ENCODE data around the gene ZCCHC24.
"Not testable (repeated sequence)": the region's sequence is repeated elsewhere in the genome, so short reads cannot be mapped to it uniquely, and the experiment has no call there.

Gene ZCCHC24

DNA sequence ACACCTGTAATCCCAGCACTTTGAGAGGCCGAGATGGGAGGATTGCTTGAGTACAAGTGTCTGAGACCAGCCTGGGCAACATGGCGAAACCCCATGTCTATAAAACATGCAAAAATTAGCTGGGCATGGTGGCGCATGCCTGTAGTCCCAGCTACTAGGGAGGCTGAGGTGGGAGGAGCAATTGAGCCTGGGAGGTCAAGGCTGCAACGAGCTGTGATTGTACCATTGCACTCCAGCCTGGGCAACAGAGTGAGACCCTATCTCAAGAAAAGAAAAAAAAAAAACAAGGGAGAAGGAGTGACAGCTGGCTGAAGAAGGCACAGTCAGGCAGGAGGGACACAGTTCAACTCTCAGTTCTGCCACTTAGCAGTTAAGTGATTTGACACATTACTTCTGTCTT, 26.4 kb upstream of the ZCCHC24 start:
- DNase-seq: no peak

DNA sequence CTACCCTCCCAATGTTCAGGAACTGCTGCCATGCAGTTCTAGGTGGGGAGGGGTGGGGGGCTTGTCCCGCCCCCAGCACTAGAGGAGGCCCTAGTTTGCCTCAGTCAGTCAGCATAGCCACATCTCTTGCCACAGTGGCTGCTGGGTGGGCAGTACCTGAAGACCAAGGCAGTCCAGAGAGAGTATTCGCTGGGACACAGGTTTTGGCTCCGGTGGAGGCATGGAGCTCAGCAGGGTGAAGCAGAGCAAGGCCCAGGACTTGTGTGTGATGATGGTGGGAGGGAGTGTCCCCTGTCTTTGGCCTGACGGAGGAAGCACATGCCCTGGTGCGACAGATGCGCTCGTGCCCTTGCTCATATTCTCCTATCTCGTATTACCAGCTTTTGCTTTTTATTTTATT, 24.7 kb upstream of the ZCCHC24 start:
- DNase-seq: no peak

GRCh38 chr10:79468841-79469585, 23.6 kb upstream of the ZCCHC24 start:
- DNase-seq: no peak

DNA sequence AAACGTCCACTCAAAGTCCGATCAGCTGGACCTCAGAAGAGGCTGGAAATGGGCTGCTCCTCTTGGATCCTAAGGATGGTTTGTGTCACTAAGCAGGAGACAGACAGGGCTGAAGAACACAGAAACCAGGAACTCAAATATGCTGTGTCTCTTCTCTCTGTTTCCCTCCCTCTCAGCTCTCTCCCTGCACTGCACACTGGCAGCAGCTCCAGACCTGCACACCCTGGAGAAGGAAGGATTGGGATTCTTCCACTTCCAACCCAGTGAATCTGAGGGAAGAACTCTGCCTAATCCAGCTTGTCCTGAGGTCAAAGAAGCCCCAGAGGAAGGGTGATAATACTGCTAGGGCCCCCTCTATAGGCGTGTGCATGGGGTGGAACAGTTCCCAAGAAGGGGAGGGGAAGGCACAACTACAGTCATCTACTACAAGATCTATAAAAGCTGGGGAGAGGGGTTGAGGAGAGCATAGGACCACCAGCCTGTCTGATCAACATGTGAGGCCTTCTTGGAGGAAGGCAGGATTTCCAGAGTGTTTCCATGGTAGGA, 22.7 kb upstream of the ZCCHC24 start:
- DNase-seq: no peak

DNA sequence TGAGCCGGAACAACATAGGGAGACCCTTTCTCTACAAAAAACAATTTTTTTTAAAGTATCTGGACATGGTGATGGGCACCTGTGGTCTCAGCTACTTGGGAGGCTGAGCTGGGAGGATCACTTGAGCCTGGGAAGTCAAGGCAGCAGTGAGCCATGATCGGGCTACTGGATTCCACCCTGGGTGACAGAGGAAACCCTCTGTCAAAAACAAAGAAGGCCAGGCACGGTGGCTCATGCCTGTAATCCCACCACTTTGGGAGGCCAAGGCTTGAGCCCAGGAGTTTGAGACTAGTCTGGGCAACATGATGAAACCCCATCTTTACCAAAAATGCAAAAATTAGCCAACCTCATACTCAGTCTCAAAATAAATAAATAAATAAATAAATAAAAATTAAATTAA, 19.9 kb upstream of the ZCCHC24 start:
- DNase-seq: no peak

- DNase-seq: no peak
These were observed 18.4 kb upstream of the ZCCHC24 start for GRCh38 chr10:79463578-79464496.

DNA sequence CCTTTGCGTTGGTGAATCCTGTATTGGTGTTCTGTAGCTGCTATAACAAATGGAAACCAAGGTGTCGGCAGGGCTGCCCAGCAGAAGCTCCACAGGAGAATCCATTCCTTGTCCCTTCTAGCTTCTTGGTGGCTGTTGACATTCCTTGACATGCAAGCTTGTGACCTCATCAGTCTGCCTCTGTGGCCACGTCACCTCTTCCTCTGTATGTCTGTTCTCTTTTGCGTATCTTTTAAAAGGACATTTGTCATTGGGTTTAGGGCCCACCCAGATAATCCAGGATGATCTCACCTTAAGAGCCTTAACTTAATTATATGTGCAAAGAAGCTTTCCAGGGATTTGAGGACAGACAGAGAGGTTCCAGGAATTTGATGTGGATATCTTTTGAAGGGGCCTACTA, 15.3 kb upstream of the ZCCHC24 start:
- DNase-seq: no peak

GRCh38 chr10:79459243-79459642, 13.8 kb upstream of the ZCCHC24 start:
- DNase-seq: no peak

DNA sequence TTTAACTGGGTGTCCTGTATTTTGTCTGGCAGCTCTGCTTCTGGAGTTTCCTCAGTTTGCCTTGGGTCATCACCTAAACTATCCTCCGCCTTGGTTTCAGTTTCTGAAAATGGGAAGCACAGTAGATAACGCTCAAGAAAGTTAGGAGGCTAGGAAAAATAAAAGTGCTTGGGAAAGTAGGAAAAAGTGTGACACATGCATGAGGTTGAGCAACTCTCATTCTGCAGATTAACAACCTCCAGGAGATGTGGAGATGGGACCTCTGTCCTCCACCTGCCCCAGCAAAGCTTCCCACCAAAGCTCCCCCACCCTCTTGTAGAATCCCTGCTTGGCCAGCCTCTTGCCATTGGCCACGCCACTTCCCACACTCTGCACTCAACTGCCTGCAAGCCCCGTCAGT, 13.1 kb upstream of the ZCCHC24 start:
- no peak for DNase-seq

DNA sequence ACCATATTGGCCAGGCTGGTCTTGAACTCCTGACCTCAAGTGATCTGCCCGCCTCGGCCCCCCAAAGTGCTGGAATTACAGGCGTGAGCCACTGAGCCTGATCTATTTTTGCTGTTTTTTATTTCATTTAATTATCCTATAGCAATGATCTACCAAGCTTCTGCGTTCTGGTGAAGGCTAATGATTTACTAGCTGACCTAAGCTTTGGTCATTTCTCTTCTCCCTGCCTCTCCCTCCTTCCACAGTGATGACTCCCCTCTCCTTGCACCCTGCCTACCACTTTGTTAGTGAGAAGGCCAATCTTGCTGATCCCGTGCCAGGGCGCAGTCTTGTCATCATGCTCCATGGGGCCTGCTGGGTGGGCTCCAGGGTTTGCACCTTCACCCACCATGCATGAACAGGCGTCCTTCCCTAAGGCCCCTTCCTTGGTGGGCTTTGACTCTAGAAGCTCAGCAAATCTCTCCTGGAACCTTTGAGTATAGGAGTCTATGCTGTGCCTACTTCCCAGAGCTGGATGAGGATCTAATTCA, 11.9 kb upstream of the ZCCHC24 start:
- DNase-seq: no peak

DNA sequence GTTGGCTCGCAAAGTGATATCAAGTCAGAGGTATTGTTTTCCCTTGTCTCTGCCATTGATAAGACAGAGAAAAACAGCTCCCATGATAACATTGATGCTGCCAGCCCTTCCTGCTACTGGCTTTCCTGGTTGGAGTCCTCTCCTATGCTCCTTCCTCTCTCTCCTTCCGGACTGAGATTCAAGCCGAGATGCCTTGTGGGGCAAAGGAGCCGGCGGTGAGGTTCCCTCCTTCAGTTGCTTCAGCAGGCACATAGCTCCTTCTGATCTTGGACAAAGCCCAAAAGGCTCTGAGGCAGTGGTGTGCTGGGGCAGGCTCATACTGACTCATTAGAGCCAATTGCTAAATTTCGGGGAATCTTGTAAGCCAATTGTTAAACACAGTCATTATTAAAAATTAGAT, 8.8 kb upstream of the ZCCHC24 start:
- DNase-seq: no peak

DNA sequence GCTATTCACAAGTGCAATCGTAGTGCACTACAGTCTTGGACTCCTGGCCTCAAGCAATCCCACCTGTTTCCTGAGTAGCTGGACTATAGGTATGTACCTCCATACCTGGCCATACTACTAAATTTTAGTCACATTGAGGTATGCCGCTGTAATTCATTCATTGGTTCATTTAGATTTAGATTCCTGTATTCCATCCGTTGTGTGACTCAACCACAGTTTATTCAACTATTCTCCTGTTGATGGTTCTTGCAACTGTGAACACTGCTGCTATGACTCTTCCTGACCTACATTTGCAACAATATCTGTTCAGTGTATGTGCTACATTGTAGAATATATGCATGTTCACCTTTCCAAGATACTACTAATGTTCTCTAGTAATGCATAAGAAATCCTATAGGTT, 8.0 kb upstream of the ZCCHC24 start:
- no peak for DNase-seq

- DNase-seq: no peak
These were observed 6.8 kb upstream of the ZCCHC24 start for GRCh38 chr10:79452174-79452611.

DNA sequence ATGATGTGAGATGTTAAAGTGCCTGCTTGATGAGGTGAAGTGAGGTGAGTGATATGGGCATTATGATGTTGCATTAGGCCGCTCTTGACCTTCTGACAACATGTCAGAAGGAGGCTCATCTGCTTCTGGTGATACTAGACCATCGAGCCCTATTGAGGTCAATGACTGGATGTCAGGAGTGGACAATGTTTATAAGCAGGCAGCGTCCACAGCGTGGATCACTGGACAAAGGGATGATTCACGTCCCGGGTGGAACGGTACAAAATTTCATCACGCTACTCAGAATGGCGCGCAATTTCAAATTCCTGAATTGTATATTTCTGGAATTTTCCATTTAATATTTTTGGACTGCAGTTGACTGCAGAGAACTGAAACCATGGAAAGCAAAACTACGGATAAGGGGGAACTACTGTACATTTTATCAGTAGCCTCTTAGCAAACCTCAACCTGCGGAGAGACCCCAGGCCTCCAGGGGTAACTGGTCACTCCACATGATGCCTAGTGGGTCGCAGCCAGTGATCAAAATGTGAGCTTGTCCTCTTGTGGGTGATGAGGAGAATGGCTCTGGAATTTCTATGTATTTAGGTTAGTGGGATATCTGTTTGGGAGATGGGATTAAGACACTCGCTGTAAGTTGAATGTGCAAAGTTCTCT, 5.7 kb upstream of the ZCCHC24 start:
- no peak for DNase-seq

GRCh38 chr10:79449181-79450146, 4.0 kb upstream of the ZCCHC24 start:
- no peak for DNase-seq

GRCh38 chr10:79448732-79449049, 3.3 kb upstream of the ZCCHC24 start:
- DNase-seq: no peak

DNA sequence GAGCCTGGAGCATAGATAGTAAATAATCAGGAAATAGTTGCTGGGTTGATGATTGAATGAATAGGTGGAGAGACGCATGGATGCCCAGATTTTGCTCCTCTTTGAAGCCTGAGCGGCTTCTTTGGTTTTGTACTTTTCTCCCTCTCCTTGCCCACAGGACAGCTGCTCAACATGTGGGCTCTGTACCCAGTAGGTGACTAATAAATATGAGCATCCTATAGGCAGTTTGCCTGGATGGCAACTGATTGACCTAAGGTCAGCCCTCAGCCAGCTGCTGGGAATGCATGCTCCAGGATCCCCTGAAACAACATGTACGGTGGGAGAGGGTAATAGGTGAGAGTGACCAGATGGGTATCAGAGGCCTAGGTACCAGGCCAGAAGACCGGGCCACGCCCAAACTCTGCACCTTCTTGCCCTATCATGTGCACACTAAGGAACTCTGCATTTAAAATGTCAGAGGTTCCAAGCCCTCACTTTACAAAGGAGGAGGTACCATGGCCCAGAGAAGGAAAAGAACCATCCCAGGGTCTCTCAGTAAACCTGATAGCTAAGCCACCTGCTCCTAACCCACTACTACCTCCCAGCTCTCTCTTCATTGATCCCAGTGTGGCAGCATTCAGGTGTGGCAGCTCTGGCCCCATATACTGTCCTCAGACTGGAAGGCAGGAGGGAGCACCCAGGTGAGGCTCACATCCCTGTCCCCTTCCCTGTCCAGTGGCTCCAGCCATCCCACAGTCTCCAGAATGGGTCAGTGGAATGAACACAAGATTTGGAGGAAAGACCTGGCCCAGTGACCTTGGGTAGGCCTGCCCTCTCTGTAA, 2.7 kb upstream of the ZCCHC24 start:
- DNase-seq: no peak

DNA sequence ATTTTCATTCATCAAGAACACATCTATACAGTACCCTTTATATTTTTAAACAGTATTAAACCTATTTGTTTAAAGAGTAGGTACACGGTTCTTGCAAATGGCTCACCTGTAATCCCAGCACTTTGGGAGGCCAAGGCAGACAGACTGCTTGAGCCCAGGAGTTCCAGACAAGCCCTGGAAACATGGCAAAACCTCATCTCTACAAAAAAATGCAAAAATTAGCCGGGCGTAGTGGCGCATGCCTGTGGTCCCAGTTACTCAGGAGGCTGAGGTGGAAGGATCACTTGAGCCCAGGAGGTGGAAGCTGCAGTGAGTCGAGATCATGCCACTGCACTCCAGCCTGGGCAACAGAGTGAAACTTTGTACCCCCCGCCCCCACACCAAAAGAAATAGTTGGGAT, 1.8 kb upstream of the ZCCHC24 start:
- not testable (repeated sequence) for DNase-seq

- no peak for DNase-seq
These were observed 1.3 kb upstream of the ZCCHC24 start for GRCh38 chr10:79446758-79447084.

GRCh38 chr10:79445977-79446757, 743 bp upstream of the ZCCHC24 start:
- DNase-seq: no peak
